Measurements from ENCODE around the gene CEP85.
A peak's percentile ranks its signal among the peaks of the same experiment; 100 is the strongest.

CEP85 gene

GRCh38 chr1:26295194-26296138 lies 61.5 kb downstream of the CEP85 start:
- peaks cover 48 to 76% (median 64%) of the 10 kb centered on the region in 10 experiments for H3K4me1 ChIP-seq
- no peaks in the 10 kb centered on the region for H3K27me3 ChIP-seq
- no peaks in the 10 kb centered on the region for H4K20me1 ChIP-seq
- H3K9me3 ChIP-seq (replicated peaks in 1 of 11): no peaks in the 10 kb centered on the region
- TF ChIP-seq Cebpa-rat (IDR thresholded peaks at IDR 0.05): no peak
- peaks cover 0 to 45% (median 23%) of the 10 kb centered on the region in 11 experiments; a peak in 13 of 22 replicates for H3K36me3 ChIP-seq
- H3K27ac ChIP-seq: peak overlapping the region in 6 of 11 experiments; percentile 3 to 59 (median 36); a peak in 7 of 22 replicates
- H3K9ac ChIP-seq: peak overlapping the region in 1 of 11 experiments; percentile 33; a peak in 1 of 22 replicates
- H3K4me2 ChIP-seq: no peak overlapping the region
- no peak overlapping the region for H3K4me3 ChIP-seq

- Histone ChIP-seq H3K4me3 (no peak overlapping the region), H3K27me3 (no peaks in the 10 kb centered on the region), H4K20me1 (no peaks in the 10 kb centered on the region), H3K9me3 (replicated peaks in 1 of 11) (no peaks in the 10 kb centered on the region), H3K9ac (peak overlapping the region in 3 of 11 experiments; percentile 13 to 33 (median 30); a peak in 3 of 22 replicates), H3K4me2 (no peak overlapping the region), H3K36me3 (peaks cover 0 to 55% (median 23%) of the 10 kb centered on the region in 11 experiments; a peak in 13 of 22 replicates), H3K4me1 (peaks cover 37 to 72% (median 62%) of the 10 kb centered on the region in 10 experiments), H3K27ac (peak overlapping the region in 8 of 11 experiments; percentile 3 to 59 (median 22); a peak in 9 of 22 replicates)
- TF ChIP-seq Cebpa-rat (IDR thresholded peaks at IDR 0.05): no peak
These were observed 62.5 kb downstream of the CEP85 start for GRCh38 chr1:26296340-26297056.

- no peak for TF ChIP-seq Cebpa-rat (IDR thresholded peaks at IDR 0.05)
- no peak overlapping the region for H3K4me3 ChIP-seq
- peak overlapping the region in 4 of 11 experiments; percentile 37 to 49 (median 40); a peak in 5 of 22 replicates for H3K4me2 ChIP-seq
- no peaks in the 10 kb centered on the region for H4K20me1 ChIP-seq
- H3K36me3 ChIP-seq: peaks cover 0 to 60% (median 23%) of the 10 kb centered on the region in 11 experiments; a peak in 13 of 22 replicates
- no peaks in the 10 kb centered on the region for H3K27me3 ChIP-seq
- H3K9ac ChIP-seq: peak overlapping the region in 3 of 11 experiments; percentile 13 to 30 (median 14); a peak in 3 of 22 replicates
- peaks cover 30 to 72% (median 59%) of the 10 kb centered on the region in 10 experiments for H3K4me1 ChIP-seq
- H3K27ac ChIP-seq: peak overlapping the region in 7 of 11 experiments; percentile 7 to 59 (median 40); a peak in 10 of 22 replicates
- no peaks in the 10 kb centered on the region for H3K9me3 ChIP-seq (replicated peaks in 1 of 11)
These were observed 63.2 kb downstream of the CEP85 start for GRCh38 chr1:26297057-26297790.

GRCh38 chr1:26297791-26298124 lies 63.8 kb downstream of the CEP85 start:
- Histone ChIP-seq H3K4me1 (peaks cover 30 to 72% (median 59%) of the 10 kb centered on the region in 10 experiments), H3K9ac (0 out of 22 replicates have a peak overlapping the region, but pooled peaks of 1 of the 11 experiments have one; percentile 14), H3K36me3 (peaks cover 0 to 60% (median 23%) of the 10 kb centered on the region in 11 experiments; a peak in 13 of 22 replicates), H3K27me3 (no peaks in the 10 kb centered on the region), H3K27ac (peak overlapping the region in 7 of 11 experiments; percentile 7 to 59 (median 40); a peak in 9 of 22 replicates), H3K4me3 (no peak overlapping the region), H4K20me1 (no peaks in the 10 kb centered on the region), H3K9me3 (replicated peaks in 1 of 11) (no peaks in the 10 kb centered on the region), H3K4me2 (peak overlapping the region; percentile 37 to 58 (median 50); a peak in 18 of 22 replicates)
- no peak for TF ChIP-seq Cebpa-rat (IDR thresholded peaks at IDR 0.05)

GRCh38 chr1:26300578-26301275 lies 66.7 kb downstream of the CEP85 start:
- Histone ChIP-seq H3K4me2 (peak overlapping the region in 9 of 11 experiments; percentile 14 to 58 (median 37); a peak in 16 of 22 replicates), H3K9ac (peak overlapping the region in 8 of 11 experiments; percentile 7 to 49 (median 34); a peak in 7 of 22 replicates)

GRCh38 chr1:26302733-26303405 lies 68.9 kb downstream of the CEP85 start:
- Histone ChIP-seq H3K9me3 (replicated peaks in 1 of 11) (no peaks in the 10 kb centered on the region), H3K27ac (peak overlapping the region in 7 of 11 experiments; percentile 2 to 90 (median 35); a peak in 9 of 22 replicates), H3K4me2 (peak overlapping the region; percentile 2 to 98 (median 37); a peak in 19 of 22 replicates), H3K9ac (peak overlapping the region in 2 of 11 experiments; percentile 2 to 23; a peak in 2 of 22 replicates), H4K20me1 (no peaks in the 10 kb centered on the region), H3K27me3 (peaks cover 0 to 3% (median 0%) of the 10 kb centered on the region in 11 experiments; a peak in 1 of 22 replicates), H3K4me3 (no peak overlapping the region), H3K4me1 (peaks cover 60 to 97% (median 91%) of the 10 kb centered on the region in 10 experiments), H3K36me3 (peaks cover 0 to 16% (median 0%) of the 10 kb centered on the region in 11 experiments; a peak in 7 of 22 replicates)
- TF ChIP-seq Cebpa-rat (IDR thresholded peaks at IDR 0.05): no peak

More at GRCh38 chr1:26300578-26301275, 66.7 kb downstream of the CEP85 start:
- TF ChIP-seq Cebpa-rat (IDR thresholded peaks at IDR 0.05): no peak
- H3K27ac ChIP-seq: peak overlapping the region in 8 of 11 experiments; percentile 27 to 58 (median 43); a peak in 14 of 22 replicates
- H3K4me3 ChIP-seq: no peak overlapping the region
- peaks cover 0 to 37% (median 12%) of the 10 kb centered on the region in 11 experiments; a peak in 13 of 22 replicates for H3K36me3 ChIP-seq
- no peaks in the 10 kb centered on the region for H3K27me3 ChIP-seq
- H4K20me1 ChIP-seq: no peaks in the 10 kb centered on the region
- H3K4me1 ChIP-seq: peaks cover 44 to 91% (median 77%) of the 10 kb centered on the region in 10 experiments
- H3K9me3 ChIP-seq (replicated peaks in 1 of 11): no peaks in the 10 kb centered on the region

GRCh38 chr1:26305667-26306289 lies 71.8 kb downstream of the CEP85 start:
- peaks cover 0 to 3% (median 0%) of the 10 kb centered on the region in 11 experiments; a peak in 1 of 22 replicates for H3K27me3 ChIP-seq
- H3K4me1 ChIP-seq: peaks cover 31 to 82% (median 72%) of the 10 kb centered on the region in 10 experiments
- peaks cover 0 to 12% (median 0%) of the 10 kb centered on the region in 11 experiments; a peak in 6 of 22 replicates for H3K36me3 ChIP-seq

More at GRCh38 chr1:26305667-26306289, 71.8 kb downstream of the CEP85 start:
- Histone ChIP-seq H4K20me1 (no peaks in the 10 kb centered on the region), H3K9me3 (replicated peaks in 1 of 11) (no peaks in the 10 kb centered on the region), H3K4me3 (peak overlapping the region; percentile 68 to 81 (median 77)), H3K9ac (peak overlapping the region; percentile 81 to 88 (median 85)), H3K27ac (peak overlapping the region; percentile 82 to 91 (median 88)), H3K4me2 (peak overlapping the region; percentile 86 to 99 (median 96))
- TF ChIP-seq Cebpa-rat (IDR thresholded peaks at IDR 0.05): no peak
